ENCODE results near the gene CDKAL1.
"Not testable (repeated sequence)": the region's sequence is repeated elsewhere in the genome, so short reads cannot be mapped to it uniquely, and the experiment has no call there.

Gene CDKAL1

GRCh38 chr6:20534295-20535262 is at the start of gene CDKAL1:
TSS of gene CDKAL1 (plus strand) at chr6:20534457. CDS start at chr6:20546351, 11,894 bp downstream.
- DNase-seq, result peak in 57 of 58 donors; percentile 26 to 97 (median 81)

GRCh38 chr6:20486641-20487040 is 47.6 kb upstream of the CDKAL1 start:
- DNase-seq, result no peak

- DNase-seq, result no peak
Observed at GRCh38 chr6:20487669-20488375, 46.4 kb upstream of the CDKAL1 start.

- no peak for DNase-seq
Observed at GRCh38 chr6:20490591-20490990, 43.7 kb upstream of the CDKAL1 start.

- no peak for DNase-seq
Observed at GRCh38 chr6:20492099-20492498, 42.2 kb upstream of the CDKAL1 start.

- no peak for DNase-seq
Observed at GRCh38 chr6:20497216-20498040, 36.8 kb upstream of the CDKAL1 start.

GRCh38 chr6:20498041-20498385 is 36.2 kb upstream of the CDKAL1 start:
- no peak for DNase-seq

GRCh38 chr6:20509212-20509611 is 25.0 kb upstream of the CDKAL1 start:
- DNase-seq, result no peak

- no peak for DNase-seq
Observed at GRCh38 chr6:20511852-20512251, 22.4 kb upstream of the CDKAL1 start.

- DNase-seq, result not testable (repeated sequence)
Observed at GRCh38 chr6:20525208-20525607, 9.0 kb upstream of the CDKAL1 start.

- not testable (repeated sequence) for DNase-seq
Observed at GRCh38 chr6:20529086-20529448, 5.2 kb upstream of the CDKAL1 start.

GRCh38 chr6:20532881-20533280 is 1.4 kb upstream of the CDKAL1 start:
- DNase-seq, result no peak

GRCh38 chr6:20533746-20534294 is 437 bp upstream of the CDKAL1 start:
- no peak for DNase-seq

GRCh38 chr6:20538131-20538662 is 3.9 kb downstream of the CDKAL1 start:
- no peak for DNase-seq

- DNase-seq, result no peak
Observed at GRCh38 chr6:20538907-20539306, 4.7 kb downstream of the CDKAL1 start.

GRCh38 chr6:20539387-20539786 is 5.1 kb downstream of the CDKAL1 start:
- DNase-seq, result no peak

GRCh38 chr6:20540683-20541082 is 6.4 kb downstream of the CDKAL1 start:
- no peak for DNase-seq

GRCh38 chr6:20541382-20541781 is 7.1 kb downstream of the CDKAL1 start:
- no peak for DNase-seq

- no peak for DNase-seq
Observed at GRCh38 chr6:20542927-20543602, 8.8 kb downstream of the CDKAL1 start.

GRCh38 chr6:20548264-20548663 is 14.0 kb downstream of the CDKAL1 start:
- no peak for DNase-seq

Data from anterior cingulate cortex (tissue), 58 donors.